GM19452 (cell line): ENCODE data around the gene BICD2.

Source experiments
- ATAC-seq: cut with Tn5 transposase; IDR thresholded peaks from one replicate; pipeline ENCODE4 v1.9.1; 2021; ENCODE audit not compliant: unreplicated experiment

The BICD2 gene

GRCh38 chr9:92749071-92749933 lies 15.3 kb downstream of the BICD2 start:
- ATAC-seq, result no peak

DNA sequence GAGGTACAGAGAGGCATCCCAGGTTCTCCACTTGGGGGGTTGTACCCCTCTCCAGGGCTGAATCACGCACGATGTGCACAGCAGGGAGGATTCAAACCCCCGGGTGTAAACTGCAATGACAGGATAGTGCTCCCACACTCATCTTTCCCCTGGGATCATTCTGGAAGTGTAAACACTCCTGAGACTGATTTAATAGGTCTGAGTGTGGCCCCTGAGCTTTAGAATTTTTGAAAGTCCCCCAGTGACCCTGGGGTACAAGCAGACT lies 16.5 kb downstream of the BICD2 start:
- ATAC-seq, result no peak

- ATAC-seq, result no peak
These were observed 17.0 kb downstream of the BICD2 start for GRCh38 chr9:92747459-92748232.

- ATAC-seq, result no peak
These were observed 17.8 kb downstream of the BICD2 start for GRCh38 chr9:92746567-92747458.

DNA sequence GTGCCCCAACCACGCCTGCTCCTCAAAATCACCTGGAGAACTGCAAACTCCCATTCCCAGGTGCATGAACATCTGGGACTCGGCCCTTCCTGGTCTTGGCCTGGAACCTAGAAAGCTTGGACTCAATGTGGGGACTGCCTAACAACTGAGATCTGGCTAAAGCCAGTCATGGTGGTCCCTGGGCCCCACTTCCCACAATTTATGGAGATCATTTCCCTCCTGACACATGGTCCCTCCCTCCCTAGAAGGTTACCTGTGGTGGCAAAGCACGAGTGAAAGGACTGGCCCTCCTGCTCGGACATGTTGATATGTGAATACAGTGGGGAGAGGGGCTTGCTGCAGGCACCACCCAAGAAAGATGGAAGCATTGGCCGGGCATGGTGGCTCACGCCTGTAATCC lies 18.8 kb downstream of the BICD2 start:
- ATAC-seq, result no peak

GRCh38 chr9:92745331-92745730 lies 19.3 kb downstream of the BICD2 start:
- no peak for ATAC-seq

DNA sequence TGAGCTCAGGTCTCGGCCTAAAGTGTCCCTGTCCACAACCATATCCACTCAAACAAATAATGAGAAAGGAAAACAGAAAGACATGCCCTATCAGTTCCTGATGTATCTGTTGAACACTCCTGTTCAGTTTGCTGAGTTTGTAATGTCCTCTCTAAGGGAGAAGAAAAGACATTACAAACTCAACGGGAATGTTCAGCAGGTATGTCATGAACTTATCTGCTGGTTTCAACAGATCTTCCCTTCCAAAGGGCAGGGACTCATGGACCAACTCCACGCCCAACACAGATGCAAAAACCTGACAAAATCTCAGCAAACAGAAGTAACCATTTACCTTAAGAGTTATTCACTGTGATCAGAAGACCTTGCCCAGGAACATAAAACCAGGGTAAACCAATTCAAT lies 23.7 kb downstream of the BICD2 start:
- no peak for ATAC-seq

- ATAC-seq, result no peak
These were observed 24.1 kb downstream of the BICD2 start for GRCh38 chr9:92740446-92740961.

- ATAC-seq, result no peak
These were observed 24.6 kb downstream of the BICD2 start for GRCh38 chr9:92740009-92740408.

DNA sequence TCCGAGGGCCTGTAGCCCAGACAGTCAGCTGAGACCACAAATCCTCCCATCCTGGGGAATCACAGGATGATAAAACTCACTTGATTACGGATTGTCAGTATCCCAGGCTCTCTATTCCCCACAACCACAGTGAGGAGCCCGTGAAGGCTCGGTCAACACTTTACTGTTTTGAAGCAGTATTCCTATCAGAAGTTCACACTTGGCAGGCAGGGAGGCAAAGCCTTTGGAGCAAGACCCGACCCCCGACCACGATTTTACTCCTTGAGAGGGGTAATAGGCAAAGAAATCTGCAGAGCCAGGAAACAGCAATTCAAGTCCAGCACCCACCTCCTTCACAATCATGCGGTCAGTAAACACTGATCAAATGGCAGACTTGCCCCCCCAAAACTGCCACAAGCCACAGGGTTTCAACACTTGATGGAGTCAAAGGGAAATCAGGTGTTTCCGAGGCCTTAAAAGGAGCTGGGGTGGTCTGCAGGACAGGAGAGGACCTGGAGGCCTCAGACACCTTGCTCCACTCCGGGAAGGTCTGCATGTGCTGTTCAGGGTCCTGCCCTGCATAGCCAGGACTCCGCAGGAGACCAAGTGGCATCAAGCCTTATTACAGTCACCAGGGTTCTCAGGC lies 25.2 kb downstream of the BICD2 start:
- ATAC-seq, result no peak

- ATAC-seq, result no peak
These were observed 26.0 kb downstream of the BICD2 start for GRCh38 chr9:92738661-92739081.

- ATAC-seq, result no peak
These were observed 26.9 kb downstream of the BICD2 start for GRCh38 chr9:92737611-92738299.

DNA sequence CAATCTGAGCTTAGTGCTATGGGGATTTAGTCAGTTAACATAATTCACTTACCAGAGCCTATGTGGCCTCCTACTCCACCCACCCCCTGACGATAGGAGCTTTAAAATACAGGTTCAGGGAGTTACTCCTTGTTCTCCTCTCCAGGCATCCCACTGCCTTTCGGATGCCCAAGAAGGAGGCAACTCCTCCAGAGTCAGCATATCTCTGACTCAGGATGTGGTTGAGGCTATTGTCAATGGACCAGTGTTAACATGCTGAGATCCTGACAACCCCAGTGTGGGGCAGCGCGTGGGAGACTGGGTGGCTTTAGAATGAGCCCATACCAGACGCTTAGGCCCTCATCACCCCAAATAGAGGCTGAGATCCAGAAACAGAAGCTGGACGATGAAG lies 27.4 kb downstream of the BICD2 start:
- no peak for ATAC-seq

- ATAC-seq, result no peak
These were observed 27.9 kb downstream of the BICD2 start for GRCh38 chr9:92736563-92737215.

GRCh38 chr9:92735636-92736562 lies 28.7 kb downstream of the BICD2 start:
- ATAC-seq, result no peak

- no peak for ATAC-seq
These were observed 29.6 kb downstream of the BICD2 start for GRCh38 chr9:92734931-92735635.

- ATAC-seq, result no peak
These were observed 33.7 kb downstream of the BICD2 start for GRCh38 chr9:92730897-92731296.

GRCh38 chr9:92729735-92730155 lies 34.9 kb downstream of the BICD2 start:
- no peak for ATAC-seq
